ENCODE measurements around the gene ANKLE1.

The ANKLE1 gene

GRCh38 chr19:17331045-17331558, 49.4 kb downstream of the ANKLE1 start:
- ATAC-seq = no peak
- no peak for TF ChIP-seq ZC3H10 (CRISPR knock-in tag; IDR thresholded peaks at IDR 0.05)
- TF ChIP-seq ESRRG (CRISPR knock-in tag; IDR thresholded peaks at IDR 0.05) = no peak
- TF ChIP-seq CSRNP3 (CRISPR knock-in tag; IDR thresholded peaks at IDR 0.05) = no peak
- TF ChIP-seq, protein P1, sequence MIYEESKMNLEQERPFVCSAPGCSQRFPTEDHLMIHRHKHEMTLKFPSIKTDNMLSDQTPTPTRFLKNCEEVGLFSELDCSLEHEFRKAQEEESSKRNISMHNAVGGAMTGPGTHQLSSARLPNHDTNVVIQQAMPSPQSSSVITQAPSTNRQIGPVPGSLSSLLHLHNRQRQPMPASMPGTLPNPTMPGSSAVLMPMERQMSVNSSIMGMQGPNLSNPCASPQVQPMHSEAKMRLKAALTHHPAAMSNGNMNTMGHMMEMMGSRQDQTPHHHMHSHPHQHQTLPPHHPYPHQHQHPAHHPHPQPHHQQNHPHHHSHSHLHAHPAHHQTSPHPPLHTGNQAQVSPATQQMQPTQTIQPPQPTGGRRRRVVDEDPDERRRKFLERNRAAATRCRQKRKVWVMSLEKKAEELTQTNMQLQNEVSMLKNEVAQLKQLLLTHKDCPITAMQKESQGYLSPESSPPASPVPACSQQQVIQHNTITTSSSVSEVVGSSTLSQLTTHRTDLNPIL (CRISPR knock-in tag; IDR thresholded peaks at IDR 0.05; ENCODE audit: low read depth) = no peak
- TF ChIP-seq PPARA (CRISPR knock-in tag; IDR thresholded peaks at IDR 0.05; ENCODE audit: borderline replicate concordance) = no peak
- no peak for TF ChIP-seq ARNTL (CRISPR knock-in tag; IDR thresholded peaks at IDR 0.05; ENCODE audit: borderline replicate concordance, low read depth)
- TF ChIP-seq, protein P2, sequence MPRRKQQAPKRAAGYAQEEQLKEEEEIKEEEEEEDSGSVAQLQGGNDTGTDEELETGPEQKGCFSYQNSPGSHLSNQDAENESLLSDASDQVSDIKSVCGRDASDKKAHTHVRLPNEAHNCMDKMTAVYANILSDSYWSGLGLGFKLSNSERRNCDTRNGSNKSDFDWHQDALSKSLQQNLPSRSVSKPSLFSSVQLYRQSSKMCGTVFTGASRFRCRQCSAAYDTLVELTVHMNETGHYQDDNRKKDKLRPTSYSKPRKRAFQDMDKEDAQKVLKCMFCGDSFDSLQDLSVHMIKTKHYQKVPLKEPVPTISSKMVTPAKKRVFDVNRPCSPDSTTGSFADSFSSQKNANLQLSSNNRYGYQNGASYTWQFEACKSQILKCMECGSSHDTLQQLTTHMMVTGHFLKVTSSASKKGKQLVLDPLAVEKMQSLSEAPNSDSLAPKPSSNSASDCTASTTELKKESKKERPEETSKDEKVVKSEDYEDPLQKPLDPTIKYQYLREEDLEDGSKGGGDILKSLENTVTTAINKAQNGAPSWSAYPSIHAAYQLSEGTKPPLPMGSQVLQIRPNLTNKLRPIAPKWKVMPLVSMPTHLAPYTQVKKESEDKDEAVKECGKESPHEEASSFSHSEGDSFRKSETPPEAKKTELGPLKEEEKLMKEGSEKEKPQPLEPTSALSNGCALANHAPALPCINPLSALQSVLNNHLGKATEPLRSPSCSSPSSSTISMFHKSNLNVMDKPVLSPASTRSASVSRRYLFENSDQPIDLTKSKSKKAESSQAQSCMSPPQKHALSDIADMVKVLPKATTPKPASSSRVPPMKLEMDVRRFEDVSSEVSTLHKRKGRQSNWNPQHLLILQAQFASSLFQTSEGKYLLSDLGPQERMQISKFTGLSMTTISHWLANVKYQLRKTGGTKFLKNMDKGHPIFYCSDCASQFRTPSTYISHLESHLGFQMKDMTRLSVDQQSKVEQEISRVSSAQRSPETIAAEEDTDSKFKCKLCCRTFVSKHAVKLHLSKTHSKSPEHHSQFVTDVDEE (CRISPR knock-in tag; IDR thresholded peaks at IDR 0.05) = no peak
- TF ChIP-seq PATZ1 (CRISPR knock-in tag; IDR thresholded peaks at IDR 0.05; ENCODE audit: borderline replicate concordance) = no peak
- TF ChIP-seq RARB (CRISPR knock-in tag; IDR thresholded peaks at IDR 0.05) = no peak
- no peak for TF ChIP-seq ZNF565 (CRISPR knock-in tag; conservative IDR thresholded peaks at IDR 0.05; ENCODE audit: low read depth)

- no peak for ATAC-seq
- no peak for TF ChIP-seq CSDC2 (CRISPR knock-in tag; IDR thresholded peaks at IDR 0.05)
- TF ChIP-seq RARB (CRISPR knock-in tag; IDR thresholded peaks at IDR 0.05) = no peak
- TF ChIP-seq ZFP3 (CRISPR knock-in tag; IDR thresholded peaks at IDR 0.05) = no peak
- no peak for TF ChIP-seq ZNF70 (CRISPR knock-in tag; IDR thresholded peaks at IDR 0.05)
- no peak for TF ChIP-seq ZFP30 (CRISPR knock-in tag; IDR thresholded peaks at IDR 0.05)
- no peak for TF ChIP-seq ARNTL (CRISPR knock-in tag; IDR thresholded peaks at IDR 0.05; ENCODE audit: borderline replicate concordance, low read depth)
- no peak for TF ChIP-seq TOX (CRISPR knock-in tag; IDR thresholded peaks at IDR 0.05; ENCODE audit: borderline replicate concordance)
- TF ChIP-seq CSRNP3 (CRISPR knock-in tag; IDR thresholded peaks at IDR 0.05) = no peak
- no peak for TF ChIP-seq ZNF8 (CRISPR knock-in tag; IDR thresholded peaks at IDR 0.05)
- TF ChIP-seq ISL1 (CRISPR knock-in tag; IDR thresholded peaks at IDR 0.05) = no peak
- TF ChIP-seq TCF4 (CRISPR knock-in tag; IDR thresholded peaks at IDR 0.05; ENCODE audit: borderline replicate concordance) = no peak
- TF ChIP-seq ESRRG (CRISPR knock-in tag; IDR thresholded peaks at IDR 0.05) = no peak
- TF ChIP-seq, protein P2 (CRISPR knock-in tag; IDR thresholded peaks at IDR 0.05) = no peak
- TF ChIP-seq PPARA (CRISPR knock-in tag; IDR thresholded peaks at IDR 0.05; ENCODE audit: borderline replicate concordance) = no peak
- TF ChIP-seq BACH2 (CRISPR knock-in tag; IDR thresholded peaks at IDR 0.05; ENCODE audit: borderline replicate concordance) = no peak
- TF ChIP-seq OSR1 (CRISPR knock-in tag; IDR thresholded peaks at IDR 0.05) = no peak
- TF ChIP-seq GLIS3 (CRISPR knock-in tag; IDR thresholded peaks at IDR 0.05) = no peak
- TF ChIP-seq ZC3H10 (CRISPR knock-in tag; IDR thresholded peaks at IDR 0.05) = no peak
- TF ChIP-seq, protein P3, sequence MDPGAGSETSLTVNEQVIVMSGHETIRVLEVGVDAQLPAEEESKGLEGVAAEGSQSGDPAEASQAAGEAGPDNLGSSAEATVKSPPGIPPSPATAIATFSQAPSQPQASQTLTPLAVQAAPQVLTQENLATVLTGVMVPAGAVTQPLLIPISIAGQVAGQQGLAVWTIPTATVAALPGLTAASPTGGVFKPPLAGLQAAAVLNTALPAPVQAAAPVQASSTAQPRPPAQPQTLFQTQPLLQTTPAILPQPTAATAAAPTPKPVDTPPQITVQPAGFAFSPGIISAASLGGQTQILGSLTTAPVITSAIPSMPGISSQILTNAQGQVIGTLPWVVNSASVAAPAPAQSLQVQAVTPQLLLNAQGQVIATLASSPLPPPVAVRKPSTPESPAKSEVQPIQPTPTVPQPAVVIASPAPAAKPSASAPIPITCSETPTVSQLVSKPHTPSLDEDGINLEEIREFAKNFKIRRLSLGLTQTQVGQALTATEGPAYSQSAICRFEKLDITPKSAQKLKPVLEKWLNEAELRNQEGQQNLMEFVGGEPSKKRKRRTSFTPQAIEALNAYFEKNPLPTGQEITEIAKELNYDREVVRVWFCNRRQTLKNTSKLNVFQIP (CRISPR knock-in tag; IDR thresholded peaks at IDR 0.05; ENCODE audit: borderline replicate concordance, low read depth) = no peak
- TF ChIP-seq ZNF565 (CRISPR knock-in tag; conservative IDR thresholded peaks at IDR 0.05; ENCODE audit: low read depth) = no peak
These were observed 50.6 kb downstream of the ANKLE1 start for GRCh38 chr19:17332360-17332676.
